ENCODE measurements around the gene PHYKPL. TPM values are rescaled to one million over a fixed set of nuclear protein-coding genes. Genes with fewer than 3 reads are reported as not detected.
A peak's percentile ranks its signal among the peaks of the same experiment; 100 is the strongest.

Gene PHYKPL
- total RNA-seq, 1 experiment from 2014 or later: 43.2 TPM

DNA sequence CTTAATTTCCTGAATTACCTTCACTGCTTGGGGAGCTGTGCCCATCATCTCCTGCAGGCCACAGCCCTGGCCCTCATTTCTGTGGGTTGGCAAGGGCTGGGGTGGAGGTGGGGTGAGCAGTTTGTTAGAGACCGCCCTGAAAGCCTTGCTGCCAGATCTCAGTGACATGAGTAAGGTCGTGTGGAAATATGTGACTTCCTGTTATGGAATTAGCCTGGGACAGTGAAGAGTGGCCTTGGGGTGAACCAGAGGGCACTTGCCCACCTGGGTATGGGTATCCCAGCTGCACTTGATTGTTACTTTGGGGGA lies 30.7 kb downstream of the PHYKPL start:
- intact Hi-C loops (cut with micrococcal nuclease; ENCODE audit: unreplicated experiment): no loop called here
- Histone ChIP-seq H3K36me3 (ENCODE audit: control insufficient read depth, insufficient read depth, low read length) (peaks cover 14% of the 10 kb centered on the region), H3K4me1 (ENCODE audit: control insufficient read depth, insufficient read depth, low read length) (peaks cover 17% of the 10 kb centered on the region), H3K27ac (ENCODE audit: low read length) (0 out of 2 replicates have a peak overlapping the region, but pooled peaks have one; percentile 20), H3K4me3 (ENCODE audit: low read depth in 2 of 2, low read length in 2 of 2) (no peak overlapping the region), H3K27me3 (ENCODE audit: control insufficient read depth, insufficient read depth, low read length) (no peaks in the 10 kb centered on the region), H3K9me3 (ENCODE audit: control insufficient read depth, insufficient read depth, low read depth, low read length) (no peaks in the 10 kb centered on the region)
- in situ Hi-C loops (cut with HindIII; ENCODE audit: low pct_unique_long_range_greater_than_20kb, low sequenced_read_pairs): no loop called here
- TF ChIP-seq, protein P1, sequence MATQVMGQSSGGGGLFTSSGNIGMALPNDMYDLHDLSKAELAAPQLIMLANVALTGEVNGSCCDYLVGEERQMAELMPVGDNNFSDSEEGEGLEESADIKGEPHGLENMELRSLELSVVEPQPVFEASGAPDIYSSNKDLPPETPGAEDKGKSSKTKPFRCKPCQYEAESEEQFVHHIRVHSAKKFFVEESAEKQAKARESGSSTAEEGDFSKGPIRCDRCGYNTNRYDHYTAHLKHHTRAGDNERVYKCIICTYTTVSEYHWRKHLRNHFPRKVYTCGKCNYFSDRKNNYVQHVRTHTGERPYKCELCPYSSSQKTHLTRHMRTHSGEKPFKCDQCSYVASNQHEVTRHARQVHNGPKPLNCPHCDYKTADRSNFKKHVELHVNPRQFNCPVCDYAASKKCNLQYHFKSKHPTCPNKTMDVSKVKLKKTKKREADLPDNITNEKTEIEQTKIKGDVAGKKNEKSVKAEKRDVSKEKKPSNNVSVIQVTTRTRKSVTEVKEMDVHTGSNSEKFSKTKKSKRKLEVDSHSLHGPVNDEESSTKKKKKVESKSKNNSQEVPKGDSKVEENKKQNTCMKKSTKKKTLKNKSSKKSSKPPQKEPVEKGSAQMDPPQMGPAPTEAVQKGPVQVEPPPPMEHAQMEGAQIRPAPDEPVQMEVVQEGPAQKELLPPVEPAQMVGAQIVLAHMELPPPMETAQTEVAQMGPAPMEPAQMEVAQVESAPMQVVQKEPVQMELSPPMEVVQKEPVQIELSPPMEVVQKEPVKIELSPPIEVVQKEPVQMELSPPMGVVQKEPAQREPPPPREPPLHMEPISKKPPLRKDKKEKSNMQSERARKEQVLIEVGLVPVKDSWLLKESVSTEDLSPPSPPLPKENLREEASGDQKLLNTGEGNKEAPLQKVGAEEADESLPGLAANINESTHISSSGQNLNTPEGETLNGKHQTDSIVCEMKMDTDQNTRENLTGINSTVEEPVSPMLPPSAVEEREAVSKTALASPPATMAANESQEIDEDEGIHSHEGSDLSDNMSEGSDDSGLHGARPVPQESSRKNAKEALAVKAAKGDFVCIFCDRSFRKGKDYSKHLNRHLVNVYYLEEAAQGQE (IDR thresholded peaks at IDR 0.05; ENCODE audit: insufficient read depth in 1 of 2, low read depth in 2 of 2, low read length in 1 of 2): no peak
- TF ChIP-seq, protein P2, sequence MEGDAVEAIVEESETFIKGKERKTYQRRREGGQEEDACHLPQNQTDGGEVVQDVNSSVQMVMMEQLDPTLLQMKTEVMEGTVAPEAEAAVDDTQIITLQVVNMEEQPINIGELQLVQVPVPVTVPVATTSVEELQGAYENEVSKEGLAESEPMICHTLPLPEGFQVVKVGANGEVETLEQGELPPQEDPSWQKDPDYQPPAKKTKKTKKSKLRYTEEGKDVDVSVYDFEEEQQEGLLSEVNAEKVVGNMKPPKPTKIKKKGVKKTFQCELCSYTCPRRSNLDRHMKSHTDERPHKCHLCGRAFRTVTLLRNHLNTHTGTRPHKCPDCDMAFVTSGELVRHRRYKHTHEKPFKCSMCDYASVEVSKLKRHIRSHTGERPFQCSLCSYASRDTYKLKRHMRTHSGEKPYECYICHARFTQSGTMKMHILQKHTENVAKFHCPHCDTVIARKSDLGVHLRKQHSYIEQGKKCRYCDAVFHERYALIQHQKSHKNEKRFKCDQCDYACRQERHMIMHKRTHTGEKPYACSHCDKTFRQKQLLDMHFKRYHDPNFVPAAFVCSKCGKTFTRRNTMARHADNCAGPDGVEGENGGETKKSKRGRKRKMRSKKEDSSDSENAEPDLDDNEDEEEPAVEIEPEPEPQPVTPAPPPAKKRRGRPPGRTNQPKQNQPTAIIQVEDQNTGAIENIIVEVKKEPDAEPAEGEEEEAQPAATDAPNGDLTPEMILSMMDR (IDR thresholded peaks at IDR 0.05): no peak
- TF ChIP-seq TCF7L2 (IDR thresholded peaks at IDR 0.05; ENCODE audit: low read depth, low read length): no peak
- DNase-seq (ENCODE audit: low read depth, low spot score): no peak
- ChIA-PET POLR2A (no interaction called here), CTCF (no interaction called here)
- no TSS peak for BruUV-seq (replicated peaks)
- ATAC-seq: no peak

DNA sequence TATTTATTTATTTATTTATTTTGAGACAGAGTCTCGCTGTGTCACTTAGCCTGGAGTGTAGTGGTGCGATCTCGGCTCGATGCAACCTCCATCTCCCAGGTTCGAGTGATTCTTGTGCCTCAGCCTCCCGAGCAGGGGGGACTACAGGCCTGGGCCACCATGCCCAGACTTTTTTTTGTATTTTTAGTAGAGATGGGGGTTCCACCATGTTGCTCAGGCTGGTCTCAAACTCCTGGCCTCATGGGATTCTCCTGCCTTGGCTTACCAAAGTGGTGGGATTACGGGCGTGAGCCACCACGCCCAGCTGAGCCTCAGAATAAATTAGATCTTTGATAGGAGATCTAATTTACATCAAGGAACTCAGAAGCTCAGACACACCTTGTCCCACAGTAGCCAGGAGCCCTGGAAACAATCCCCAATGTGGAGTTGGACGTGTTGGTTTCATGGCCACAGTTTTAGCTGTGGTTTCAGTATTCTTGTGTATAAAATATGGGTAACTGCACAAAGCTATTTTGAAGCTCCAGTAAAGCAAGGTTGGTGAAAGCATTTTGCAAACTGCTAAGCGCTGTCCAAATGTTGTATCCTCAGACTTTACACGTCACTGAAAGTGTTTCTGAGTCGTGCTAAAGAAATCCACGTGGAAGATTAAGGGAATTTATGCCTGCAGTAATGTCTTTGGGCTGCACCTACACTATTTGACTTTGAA lies 31.2 kb downstream of the PHYKPL start:
- Histone ChIP-seq H3K27me3 (ENCODE audit: control insufficient read depth, insufficient read depth, low read length) (no peaks in the 10 kb centered on the region), H3K27ac (ENCODE audit: low read length) (0 out of 2 replicates have a peak overlapping the region, but pooled peaks have one; percentile 20), H3K4me1 (ENCODE audit: control insufficient read depth, insufficient read depth, low read length) (peaks cover 12% of the 10 kb centered on the region; the same call in 1 of the 2 replicates), H3K9me3 (ENCODE audit: control insufficient read depth, insufficient read depth, low read depth, low read length) (no peaks in the 10 kb centered on the region), H3K36me3 (ENCODE audit: control insufficient read depth, insufficient read depth, low read length) (peaks cover 10% of the 10 kb centered on the region), H3K4me3 (ENCODE audit: low read depth in 2 of 2, low read length in 2 of 2) (no peak overlapping the region)
- intact Hi-C loops (cut with micrococcal nuclease; ENCODE audit: unreplicated experiment): no loop called here
- TF ChIP-seq TCF7L2 (IDR thresholded peaks at IDR 0.05; ENCODE audit: low read depth, low read length): no peak
- TF ChIP-seq POLR2AphosphoS5 (IDR thresholded peaks at IDR 0.05; ENCODE audit: low read depth, low read length): no peak
- TF ChIP-seq, protein P1 (IDR thresholded peaks at IDR 0.05; ENCODE audit: insufficient read depth in 1 of 2, low read depth in 2 of 2, low read length in 1 of 2): no peak; a peak in 1 of 4 replicates
- TF ChIP-seq, protein P2 (IDR thresholded peaks at IDR 0.05): no peak
- TF ChIP-seq SIN3A (IDR thresholded peaks at IDR 0.05; ENCODE audit: borderline replicate concordance, insufficient read depth, low read depth, low read length): no peak
- BruUV-seq (replicated peaks): no TSS peak
- no peak for DNase-seq (ENCODE audit: low read depth, low spot score)
- CTCF ChIA-PET: no interaction called here
- in situ Hi-C loops (cut with HindIII; ENCODE audit: low pct_unique_long_range_greater_than_20kb, low sequenced_read_pairs): no loop called here
- POLR2A ChIA-PET: interaction anchor here (0.6 kb wide), 1 partner anchor 9 kb away, joined by 15 read pairs; no protein-coding TSS in a partner anchor
- ATAC-seq: no peak
